ENCODE results near the gene LRIG1.

Gene LRIG1

GRCh38 chr3:66484106-66484844 is 16.5 kb downstream of the LRIG1 start:
- TF ChIP-seq ZNF530 (tag by site-specific recombination; IDR thresholded peaks at IDR 0.05; ENCODE audit: low read depth) = no peak
- TF ChIP-seq ZSCAN30 (tag by site-specific recombination; IDR thresholded peaks at IDR 0.05) = no peak
- TF ChIP-seq, protein P1, sequence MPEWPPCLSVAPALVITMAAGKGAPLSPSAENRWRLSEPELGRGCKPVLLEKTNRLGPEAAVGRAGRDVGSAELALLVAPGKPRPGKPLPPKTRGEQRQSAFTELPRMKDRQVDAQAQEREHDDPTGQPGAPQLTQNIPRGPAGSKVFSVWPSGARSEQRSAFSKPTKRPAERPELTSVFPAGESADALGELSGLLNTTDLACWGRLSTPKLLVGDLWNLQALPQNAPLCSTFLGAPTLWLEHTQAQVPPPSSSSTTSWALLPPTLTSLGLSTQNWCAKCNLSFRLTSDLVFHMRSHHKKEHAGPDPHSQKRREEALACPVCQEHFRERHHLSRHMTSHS (tag by site-specific recombination; IDR thresholded peaks at IDR 0.05) = no peak
- no peak for TF ChIP-seq HOXA7 (CRISPR knock-in tag; IDR thresholded peaks at IDR 0.05; ENCODE audit: borderline replicate concordance)
- TF ChIP-seq ZNF350 (tag by site-specific recombination; IDR thresholded peaks at IDR 0.05) = no peak
- TF ChIP-seq KLF9 (tag by site-specific recombination; IDR thresholded peaks at IDR 0.05; ENCODE audit: low read depth) = no peak
- TF ChIP-seq ZNF221 (tag by site-specific recombination; IDR thresholded peaks at IDR 0.05; ENCODE audit: borderline replicate concordance) = no peak
- no peak for TF ChIP-seq ZNF701 (tag by site-specific recombination; IDR thresholded peaks at IDR 0.05)
- TF ChIP-seq ZNF768 (tag by site-specific recombination; IDR thresholded peaks at IDR 0.05) = no peak
- no peak for TF ChIP-seq YY1 (tag by site-specific recombination; IDR thresholded peaks at IDR 0.05)
- no peak for TF ChIP-seq ZNF48 (tag by site-specific recombination; IDR thresholded peaks at IDR 0.05)
- TF ChIP-seq ZBTB7A (tag by site-specific recombination; IDR thresholded peaks at IDR 0.05; ENCODE audit: low read depth) = no peak
- TF ChIP-seq HOXC10 (CRISPR knock-in tag; IDR thresholded peaks at IDR 0.05) = no peak
- TF ChIP-seq ZSCAN18 (tag by site-specific recombination; IDR thresholded peaks at IDR 0.05) = no peak
- TF ChIP-seq, protein P2, sequence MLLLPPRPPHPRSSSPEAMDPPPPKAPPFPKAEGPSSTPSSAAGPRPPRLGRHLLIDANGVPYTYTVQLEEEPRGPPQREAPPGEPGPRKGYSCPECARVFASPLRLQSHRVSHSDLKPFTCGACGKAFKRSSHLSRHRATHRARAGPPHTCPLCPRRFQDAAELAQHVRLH (tag by site-specific recombination; IDR thresholded peaks at IDR 0.05) = no peak
- TF ChIP-seq ZNF335 (tag by site-specific recombination; conservative IDR thresholded peaks at IDR 0.05) = no peak
- no peak for TF ChIP-seq ZXDB (tag by site-specific recombination; IDR thresholded peaks at IDR 0.05)
- TF ChIP-seq ZNF610 (tag by site-specific recombination; IDR thresholded peaks at IDR 0.05; ENCODE audit: borderline replicate concordance) = no peak
- POLR2A ChIA-PET = no interaction called here
- Histone ChIP-seq H3K9me3 (ENCODE audit: control insufficient read depth, insufficient read depth, low read depth, low read length) (no peaks in the 10 kb centered on the region), H3K4me1 (ENCODE audit: control insufficient read depth, insufficient read depth, low read length) (peaks cover 6% of the 10 kb centered on the region; the same call in 1 of the 2 replicates), H3K4me3 (ENCODE audit: low read depth, low read length) (no peak overlapping the region), H3K36me3 (ENCODE audit: control insufficient read depth in 2 of 2, insufficient read depth in 1 of 2, low read length in 2 of 2) (no peaks in the 10 kb centered on the region), H3K27ac (ENCODE audit: extremely low read depth, low read depth, low read length) (no peak overlapping the region)
- CTCF ChIA-PET = interaction anchor here (1.2 kb wide), 1 partner anchor 76 kb away, joined by 3 read pairs; no protein-coding TSS in a partner anchor

GRCh38 chr3:66483409-66483906 is 17.4 kb downstream of the LRIG1 start:
- Histone ChIP-seq H3K27ac (ENCODE audit: extremely low read depth, low read depth, low read length) (no peak overlapping the region), H3K36me3 (ENCODE audit: control insufficient read depth in 2 of 2, insufficient read depth in 1 of 2, low read length in 2 of 2) (no peaks in the 10 kb centered on the region), H3K4me1 (ENCODE audit: control insufficient read depth, insufficient read depth, low read length) (peaks cover 6% of the 10 kb centered on the region; the same call in 1 of the 2 replicates), H3K4me3 (ENCODE audit: low read depth, low read length) (no peak overlapping the region), H3K9me3 (ENCODE audit: control insufficient read depth, insufficient read depth, low read depth, low read length) (no peaks in the 10 kb centered on the region)
- TF ChIP-seq ZBTB20 (tag by site-specific recombination; IDR thresholded peaks at IDR 0.05) (0 out of 2 replicates have a peak, but pooled peaks have one; percentile 38), ZBTB10 (tag by site-specific recombination; IDR thresholded peaks at IDR 0.05) (no peak)
- POLR2A ChIA-PET = no interaction called here
- CTCF ChIA-PET = interaction anchor here (1.2 kb wide), 1 partner anchor 75 kb away, joined by 3 read pairs; no protein-coding TSS in a partner anchor
